Stimulated activated naive CD4-positive, alpha-beta T cell (primary cell): ENCODE data around the gene KIR2DL1.
"Not testable (repeated sequence)": the region's sequence is repeated elsewhere in the genome, so short reads cannot be mapped to it uniquely, and the experiment has no call there.

Experiments used
- DNase-seq, 6 experiments: peaks; one replicate each; lab custom pipeline; 2025; lab: John Stamatoyannopoulos, UW

The KIR2DL1 gene

DNA sequence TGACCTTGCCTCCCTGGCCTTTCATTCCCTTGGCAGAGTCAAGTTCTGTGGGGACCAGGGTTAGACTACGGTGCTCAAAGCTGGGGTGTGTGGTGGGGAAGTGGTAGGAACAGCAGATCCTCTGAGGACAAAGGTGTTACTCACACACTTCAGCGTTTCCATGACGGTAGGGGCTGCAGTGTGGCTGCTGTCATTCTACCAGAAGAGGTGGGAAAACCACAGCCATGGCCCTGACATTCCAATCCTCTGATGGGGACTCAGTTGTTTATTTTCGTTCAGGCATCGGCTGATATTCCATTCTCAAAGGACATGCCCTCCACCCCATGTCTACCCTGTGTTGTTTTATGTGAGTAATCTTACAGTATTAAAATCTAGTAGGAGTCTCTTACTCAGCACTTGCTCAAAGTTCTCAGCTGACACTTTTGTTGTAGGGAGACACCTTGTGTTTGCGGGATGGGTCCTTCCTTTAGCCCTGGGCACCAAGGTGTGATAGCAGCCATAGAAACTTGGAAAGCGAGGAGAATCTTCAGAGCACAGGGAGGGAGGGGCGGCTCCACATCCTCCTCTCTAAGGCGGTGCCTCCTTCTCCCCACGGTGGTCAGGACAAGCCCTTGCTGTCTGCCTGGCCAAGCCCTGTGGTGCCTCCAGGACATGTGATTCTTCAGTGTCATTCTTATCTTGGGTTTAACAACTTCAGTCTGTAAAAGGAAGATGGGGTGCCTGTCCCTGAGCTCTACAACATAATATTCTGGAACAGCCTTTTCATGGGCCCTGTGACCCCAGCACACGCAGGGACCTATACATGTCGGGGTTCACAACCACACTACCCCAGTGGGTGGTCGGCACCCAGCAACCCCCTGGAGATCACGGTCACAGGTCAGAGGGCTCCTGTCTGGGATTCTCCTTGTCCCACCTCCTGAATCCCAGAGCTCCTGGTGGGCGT is 1.7 kb downstream of the KIR2DL1 start:
- DNase-seq: not testable (repeated sequence)

DNA sequence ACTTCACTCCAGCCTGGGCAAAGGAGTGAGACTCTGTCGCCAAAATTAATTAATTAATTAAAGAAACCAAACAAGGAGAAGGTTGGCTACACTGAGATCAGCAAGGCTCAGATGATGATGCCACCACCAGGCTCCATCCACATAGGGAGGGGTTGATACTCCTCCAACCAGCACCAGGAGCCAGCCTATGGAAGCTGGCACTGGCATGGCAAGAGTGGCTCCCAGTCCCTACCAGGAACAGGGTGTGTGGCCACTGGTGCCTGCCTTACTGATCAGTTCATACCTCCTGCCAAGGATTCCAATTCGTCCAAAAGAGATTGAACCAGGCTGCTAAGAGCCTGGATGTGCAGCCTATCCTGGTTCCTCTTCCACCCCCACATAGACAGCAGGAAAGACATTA is 3.1 kb downstream of the KIR2DL1 start:
- DNase-seq: not testable (repeated sequence)

DNA sequence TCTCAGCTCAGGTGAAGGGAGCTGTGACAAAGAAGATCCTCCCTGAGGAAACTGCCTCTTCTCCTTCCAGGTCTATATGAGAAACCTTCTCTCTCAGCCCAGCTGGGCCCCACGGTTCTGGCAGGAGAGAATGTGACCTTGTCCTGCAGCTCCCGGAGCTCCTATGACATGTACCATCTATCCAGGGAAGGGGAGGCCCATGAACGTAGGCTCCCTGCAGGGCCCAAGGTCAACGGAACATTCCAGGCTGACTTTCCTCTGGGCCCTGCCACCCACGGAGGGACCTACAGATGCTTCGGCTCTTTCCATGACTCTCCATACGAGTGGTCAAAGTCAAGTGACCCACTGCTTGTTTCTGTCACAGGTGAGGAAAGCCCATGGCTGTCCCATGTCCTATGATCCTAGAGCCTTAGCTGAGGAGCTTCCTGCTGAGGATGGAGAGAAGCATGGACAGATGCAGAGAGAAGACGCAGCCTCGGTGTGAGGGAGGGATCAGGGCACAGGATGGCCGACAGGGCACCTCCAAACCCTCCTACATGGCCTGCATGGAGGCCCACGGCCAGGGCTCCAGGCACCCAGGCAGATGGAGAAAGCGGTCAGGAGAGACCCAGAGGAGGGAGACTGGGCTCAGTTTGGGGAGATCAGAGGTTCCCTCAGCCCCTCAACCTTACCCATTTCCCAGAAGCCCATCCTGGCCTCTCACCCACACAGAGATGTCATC is 5.7 kb downstream of the KIR2DL1 start:
- DNase-seq: not testable (repeated sequence)

DNA sequence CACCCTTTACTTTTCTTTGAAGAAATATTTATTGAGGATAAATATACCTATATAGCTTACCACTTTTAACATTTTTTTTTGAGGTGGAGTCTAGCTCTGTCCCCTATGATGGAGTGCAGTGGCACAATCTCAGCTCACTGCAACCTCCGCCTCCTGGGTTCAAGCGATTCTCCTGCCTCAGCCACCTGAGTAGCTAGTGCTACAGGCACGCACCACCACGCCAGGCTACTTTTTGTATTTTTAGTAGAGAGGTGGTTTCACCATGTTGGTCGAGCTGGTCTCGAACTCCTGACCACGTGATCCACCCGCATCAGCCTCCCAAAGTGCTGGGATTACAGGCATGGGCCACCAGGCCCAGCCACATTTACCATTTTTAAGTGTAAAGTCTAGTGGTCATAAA is 6.2 kb downstream of the KIR2DL1 start:
- DNase-seq: not testable (repeated sequence)

DNA sequence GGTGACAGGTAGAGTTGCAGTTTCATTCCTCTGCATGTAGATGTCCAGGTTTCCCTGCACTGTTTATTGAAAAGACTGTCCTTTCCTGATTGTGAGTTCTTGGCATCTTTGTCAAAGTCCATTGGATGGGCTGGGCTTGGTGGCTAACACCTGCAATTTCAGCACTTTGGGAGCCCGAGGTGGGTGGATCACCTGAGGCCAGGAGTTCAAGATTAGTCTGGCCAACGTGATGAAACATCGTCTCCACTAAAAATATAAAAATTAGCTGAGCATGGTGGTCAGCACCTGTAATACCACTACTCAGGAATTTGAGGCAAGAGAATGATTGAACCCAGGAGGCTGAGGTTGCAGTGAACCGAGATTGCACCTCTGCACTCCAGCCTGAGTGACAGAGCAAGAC is 8.3 kb downstream of the KIR2DL1 start:
- DNase-seq: not testable (repeated sequence)

DNA sequence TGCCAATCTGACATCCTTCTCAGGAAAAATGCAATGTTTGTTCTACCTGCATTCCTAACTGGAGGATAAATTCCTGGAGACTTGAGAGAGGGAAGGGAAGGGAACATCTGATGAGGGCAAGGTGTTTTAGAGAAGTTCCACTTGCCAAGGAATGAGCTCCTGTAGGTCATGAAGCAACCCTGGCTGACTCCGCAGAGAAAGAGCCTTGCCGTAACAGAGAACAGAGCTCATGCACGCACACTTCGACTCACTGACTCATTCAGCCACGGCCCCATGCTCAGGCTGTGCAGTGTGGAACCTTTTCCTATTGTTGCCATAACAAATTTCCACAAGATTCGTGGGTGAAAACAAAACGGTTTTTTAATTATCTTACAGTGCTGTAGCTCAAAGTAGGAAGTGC is 9.3 kb downstream of the KIR2DL1 start:
- DNase-seq: not testable (repeated sequence)

DNA sequence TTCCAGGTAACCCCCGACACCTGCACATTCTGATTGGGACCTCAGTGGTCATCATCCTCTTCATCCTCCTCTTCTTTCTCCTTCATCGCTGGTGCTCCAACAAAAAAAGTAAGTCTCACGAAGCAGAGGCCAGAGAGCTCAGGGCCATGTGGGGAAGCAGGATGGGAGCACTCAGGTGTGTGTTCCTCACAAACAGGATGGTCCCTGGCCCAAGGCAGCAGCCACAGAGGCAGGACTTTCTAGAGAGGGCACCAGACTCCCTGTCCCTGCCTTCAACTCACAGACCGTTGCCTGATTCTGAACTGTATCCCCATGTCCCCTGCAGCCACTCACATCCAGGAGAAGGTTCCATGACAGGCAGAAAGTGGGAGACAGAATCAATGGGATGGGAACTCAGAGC is 13.3 kb downstream of the KIR2DL1 start:
- not testable (repeated sequence) for DNase-seq

DNA sequence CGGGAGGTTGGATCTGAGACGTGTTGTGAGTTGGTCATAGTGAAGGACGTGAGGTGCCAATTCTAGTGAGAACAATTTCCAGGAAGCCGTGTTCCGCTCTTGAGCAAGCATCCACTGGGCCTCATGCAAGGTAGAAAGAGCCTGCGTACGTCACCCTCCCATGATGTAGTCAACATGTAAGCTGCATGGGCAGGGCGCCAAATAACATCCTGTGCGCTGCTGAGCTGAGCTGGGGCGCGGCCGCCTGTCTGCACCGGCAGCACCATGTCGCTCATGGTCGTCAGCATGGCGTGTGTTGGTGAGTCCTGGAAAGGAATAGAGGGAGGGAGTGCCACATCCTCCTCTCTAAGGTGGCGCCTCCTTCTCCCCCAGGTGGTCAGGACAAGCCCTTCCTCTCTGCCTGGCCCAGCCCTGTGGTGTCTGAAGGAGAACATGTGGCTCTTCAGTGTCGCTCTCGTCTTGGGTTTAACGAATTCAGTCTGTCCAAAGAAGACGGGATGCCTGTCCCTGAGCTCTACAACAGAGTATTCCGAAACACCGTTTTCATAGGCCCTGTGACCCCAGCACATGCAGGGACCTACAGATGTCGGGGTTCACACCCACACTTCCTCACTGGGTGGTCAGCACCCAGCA is 16.6 kb downstream of the KIR2DL1 start:
- DNase-seq: not testable (repeated sequence)

DNA sequence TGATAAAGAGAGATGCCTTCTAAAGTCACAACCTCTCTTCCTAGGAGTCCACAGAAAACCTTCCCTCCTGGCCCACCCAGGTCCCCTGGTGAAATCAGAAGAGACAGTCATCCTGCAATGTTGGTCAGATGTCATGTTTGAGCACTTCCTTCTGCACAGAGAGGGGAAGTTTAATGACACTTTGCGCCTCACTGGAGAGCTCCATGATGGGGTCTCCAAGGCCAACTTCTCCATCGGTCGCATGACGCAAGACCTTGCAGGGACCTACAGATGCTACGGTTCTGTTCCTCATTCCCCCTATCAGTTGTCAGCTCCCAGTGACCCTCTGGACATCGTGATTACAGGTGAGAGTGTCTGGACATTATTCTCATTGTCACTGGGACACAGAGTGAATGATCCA is 18.6 kb downstream of the KIR2DL1 start:
- DNase-seq: not testable (repeated sequence)

DNA sequence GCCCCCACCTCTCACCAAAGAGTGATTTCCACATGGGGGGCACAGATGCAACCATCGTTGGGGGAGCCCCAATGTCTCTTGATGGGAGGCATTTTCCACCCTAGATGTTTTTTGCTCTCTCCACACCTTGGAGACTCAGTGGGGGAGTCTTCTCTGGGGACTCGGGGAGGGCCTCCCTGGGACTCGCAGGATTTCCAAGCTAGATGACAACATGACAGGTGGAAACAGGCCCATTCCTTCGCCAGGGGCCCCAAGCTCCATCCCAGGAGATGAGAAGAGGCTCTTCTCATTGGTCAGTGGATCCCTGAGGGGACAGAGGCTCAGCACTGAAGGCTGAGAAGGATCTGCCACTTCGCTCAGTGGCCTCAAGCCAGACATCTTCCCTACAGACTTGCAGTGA is 21.1 kb downstream of the KIR2DL1 start:
- no peak for DNase-seq

DNA sequence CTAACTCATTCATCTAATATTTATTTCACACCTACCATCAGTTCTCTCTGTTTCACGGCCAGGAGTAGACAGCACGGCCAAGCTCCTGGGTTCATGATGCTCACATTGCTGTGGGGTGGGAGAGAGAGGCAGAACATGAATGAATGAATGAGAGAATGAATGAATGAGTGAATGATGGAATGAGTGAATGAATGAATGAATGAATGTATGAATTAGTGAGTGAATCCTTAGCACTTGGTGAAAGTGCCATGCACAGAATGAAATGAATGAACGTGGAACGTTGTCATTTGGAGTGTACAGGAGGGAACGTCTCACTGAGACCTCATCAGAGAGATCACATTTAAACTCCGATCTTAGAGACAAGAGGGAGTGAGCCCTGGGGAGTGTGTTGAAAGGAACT is 21.9 kb downstream of the KIR2DL1 start:
- DNase-seq: no peak

DNA sequence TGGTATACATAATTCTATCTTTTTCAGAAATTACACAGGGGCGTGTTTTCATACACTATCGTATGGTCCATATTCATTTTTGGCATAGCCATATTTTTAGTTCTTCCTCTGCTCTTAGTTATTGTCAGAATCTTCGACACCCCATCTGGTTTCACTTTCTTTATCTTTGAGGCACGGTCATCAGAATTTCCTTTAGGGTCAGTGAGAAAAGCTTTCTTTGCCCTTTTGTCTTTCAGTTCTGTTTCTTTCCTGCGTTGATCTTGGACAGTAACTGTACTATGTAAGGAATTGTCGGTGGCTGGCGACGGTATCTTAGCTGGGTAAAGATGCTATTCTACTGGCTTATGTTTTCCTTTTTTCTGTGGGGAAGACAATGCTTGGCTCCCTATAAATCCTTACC is 23.2 kb downstream of the KIR2DL1 start:
- no peak for DNase-seq

DNA sequence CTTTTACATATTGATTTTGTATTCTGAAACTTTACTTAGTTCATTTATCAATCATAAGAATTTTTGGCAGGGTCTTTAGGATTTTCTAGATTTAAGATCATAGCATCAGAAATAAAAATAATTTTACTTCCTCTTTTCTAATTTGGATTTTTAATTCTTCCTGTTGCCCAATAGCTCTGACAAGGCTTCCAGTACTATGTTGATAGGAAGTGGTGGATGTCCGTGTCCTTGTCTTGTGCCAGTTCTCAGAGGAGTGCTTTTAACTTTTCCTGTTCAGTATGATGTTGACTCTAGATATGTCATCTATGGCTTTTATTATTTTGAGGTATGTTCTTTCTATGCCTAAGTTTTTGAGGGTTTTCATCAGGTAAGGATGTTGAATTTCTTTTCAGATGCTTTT is 26.2 kb downstream of the KIR2DL1 start:
- no peak for DNase-seq

DNA sequence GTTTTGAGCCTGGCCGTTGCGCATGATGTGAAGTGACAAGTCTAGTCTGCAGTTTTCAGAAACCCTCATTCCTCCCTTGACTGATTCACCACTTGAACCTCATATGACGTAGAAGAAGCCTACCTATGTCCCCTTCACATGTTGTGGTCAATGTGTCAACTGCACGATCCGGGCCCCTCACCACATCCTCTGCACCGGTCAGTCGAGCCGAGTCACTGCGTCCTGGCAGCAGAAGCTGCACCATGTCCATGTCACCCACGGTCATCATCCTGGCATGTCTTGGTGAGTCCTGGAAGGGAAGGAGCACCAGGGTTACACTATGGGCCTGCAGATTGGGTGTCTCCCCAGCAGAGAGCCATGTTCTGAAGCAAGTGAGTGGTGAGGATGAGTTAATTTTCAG is 33.8 kb downstream of the KIR2DL1 start, which contains the start of gene KIR2DL4:
KIR2DL4 (plus strand) TSS at position 201 of the 400 bp plus-strand sequence; CDS start at position 243, 42 bp downstream.
- DNase-seq: no peak

DNA sequence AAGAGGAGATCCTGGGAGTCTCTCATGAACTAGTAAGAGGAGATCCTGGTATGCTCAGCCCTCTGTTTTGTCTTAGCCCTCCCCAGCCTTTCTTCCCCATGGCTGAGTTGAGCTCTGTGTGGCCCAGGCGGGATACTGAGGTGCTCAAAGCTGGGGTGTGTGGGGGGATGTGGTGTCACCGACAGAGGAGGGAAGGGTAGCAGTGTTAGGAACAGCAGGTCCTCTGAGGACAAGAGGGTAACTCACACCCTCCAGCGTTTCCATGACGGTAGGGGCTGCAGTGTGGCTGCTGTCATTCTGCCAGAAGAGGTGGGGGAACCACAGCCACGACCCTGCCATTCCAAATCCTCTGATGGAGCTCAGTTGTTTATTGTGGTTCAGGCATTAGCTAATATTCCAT is 34.5 kb downstream of the KIR2DL1 start:
- no peak for DNase-seq

DNA sequence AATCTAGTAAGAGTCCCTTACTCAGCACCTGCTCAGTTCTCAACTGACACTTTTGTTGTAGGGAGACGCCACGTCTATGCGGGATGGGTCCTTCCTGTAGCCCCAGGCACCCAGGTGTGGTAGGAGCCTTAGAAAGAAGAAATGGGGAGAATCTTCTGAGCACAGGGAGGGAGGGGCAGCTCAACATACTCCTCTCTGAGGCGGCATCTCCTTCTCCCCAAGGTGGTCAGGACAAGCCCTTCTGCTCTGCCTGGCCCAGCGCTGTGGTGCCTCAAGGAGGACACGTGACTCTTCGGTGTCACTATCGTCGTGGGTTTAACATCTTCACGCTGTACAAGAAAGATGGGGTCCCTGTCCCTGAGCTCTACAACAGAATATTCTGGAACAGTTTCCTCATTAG is 35.0 kb downstream of the KIR2DL1 start:
- no peak for DNase-seq

DNA sequence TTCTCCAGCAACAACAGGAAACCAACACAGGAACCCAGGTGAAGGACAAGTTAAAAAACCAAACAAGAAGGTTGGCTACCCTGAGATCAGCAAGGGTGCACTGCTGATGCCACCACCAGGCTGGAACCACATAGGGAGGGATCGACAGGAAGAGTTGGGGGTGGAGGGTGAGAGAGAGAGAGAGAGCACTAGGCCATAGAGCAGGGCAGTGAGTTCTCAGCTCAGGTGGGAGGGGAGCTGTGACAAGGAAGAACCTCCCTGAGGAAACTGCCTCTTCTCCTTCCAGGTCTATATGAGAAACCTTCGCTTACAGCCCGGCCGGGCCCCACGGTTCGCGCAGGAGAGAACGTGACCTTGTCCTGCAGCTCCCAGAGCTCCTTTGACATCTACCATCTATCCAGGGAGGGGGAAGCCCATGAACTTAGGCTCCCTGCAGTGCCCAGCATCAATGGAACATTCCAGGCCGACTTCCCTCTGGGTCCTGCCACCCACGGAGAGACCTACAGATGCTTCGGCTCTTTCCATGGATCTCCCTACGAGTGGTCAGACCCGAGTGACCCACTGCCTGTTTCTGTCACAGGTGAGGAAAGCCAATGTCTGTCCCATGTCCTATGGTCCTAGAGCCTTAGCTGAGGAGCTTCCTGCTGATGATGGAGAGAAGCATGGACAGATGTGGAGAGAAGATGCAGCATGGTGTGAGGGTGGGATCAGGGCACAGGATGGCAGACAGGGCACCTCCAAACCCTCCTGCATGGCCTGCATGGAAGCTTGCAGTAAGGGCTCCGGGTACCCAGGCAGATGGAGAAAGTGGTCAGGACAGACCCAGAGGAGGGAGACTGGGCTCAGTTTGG is 36.3 kb downstream of the KIR2DL1 start:
- DNase-seq: no peak

DNA sequence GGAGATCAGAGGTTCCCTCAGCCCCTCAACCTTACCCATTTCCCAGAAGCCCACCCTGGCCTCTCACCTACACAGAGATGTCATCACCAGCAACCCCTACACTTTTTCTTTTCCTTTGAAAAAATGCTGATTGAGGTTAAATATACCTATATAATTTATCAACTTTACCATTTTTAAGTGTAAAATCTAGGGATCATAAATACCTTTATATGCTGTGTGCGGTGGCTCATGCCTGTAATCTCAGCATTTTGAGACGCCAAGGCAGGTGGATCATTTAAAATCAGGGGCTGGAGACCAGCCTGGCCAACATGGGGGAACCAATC is 36.9 kb downstream of the KIR2DL1 start:
- no peak for DNase-seq

DNA sequence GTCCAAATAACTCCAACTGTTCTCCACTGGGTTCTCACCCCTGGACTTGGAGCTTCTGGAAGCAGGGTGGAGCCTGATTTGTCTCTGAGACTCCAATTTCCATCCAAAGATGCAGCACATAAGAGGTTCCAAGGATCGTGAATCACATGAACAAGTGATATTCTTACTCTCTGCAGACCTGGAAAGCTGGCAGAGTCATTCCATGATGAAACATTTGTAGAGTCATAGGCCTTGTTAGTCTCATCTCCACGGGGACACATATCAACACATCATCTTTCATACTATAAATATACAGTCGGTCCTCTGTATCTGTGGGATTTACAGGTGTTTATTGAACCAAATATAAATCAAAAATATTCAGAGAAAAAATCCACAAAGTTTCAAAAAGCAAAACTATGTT is 45.0 kb downstream of the KIR2DL1 start:
- DNase-seq: not testable (repeated sequence)

DNA sequence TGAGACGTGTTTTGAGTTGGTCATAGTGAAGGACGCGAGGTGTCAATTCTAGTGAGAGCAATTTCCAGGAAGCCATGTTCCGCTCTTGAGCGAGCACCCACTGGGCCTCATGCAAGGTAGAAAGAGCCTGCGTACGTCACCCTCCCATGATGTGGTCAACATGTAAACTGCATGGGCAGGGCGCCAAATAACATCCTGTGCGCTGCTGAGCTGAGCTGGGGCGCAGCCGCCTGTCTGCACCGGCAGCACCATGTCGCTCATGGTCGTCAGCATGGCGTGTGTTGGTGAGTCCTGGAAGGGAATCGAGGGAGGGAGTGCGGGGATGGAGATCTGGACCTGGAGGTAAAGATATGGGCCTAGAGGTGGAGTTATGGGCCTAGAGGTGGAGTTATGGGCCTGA is 46.7 kb downstream of the KIR2DL1 start, which contains the start of gene KIR3DL1:
KIR3DL1 (plus strand) TSS at position 218 of the 400 bp plus-strand sequence.
- DNase-seq: not testable (repeated sequence)

DNA sequence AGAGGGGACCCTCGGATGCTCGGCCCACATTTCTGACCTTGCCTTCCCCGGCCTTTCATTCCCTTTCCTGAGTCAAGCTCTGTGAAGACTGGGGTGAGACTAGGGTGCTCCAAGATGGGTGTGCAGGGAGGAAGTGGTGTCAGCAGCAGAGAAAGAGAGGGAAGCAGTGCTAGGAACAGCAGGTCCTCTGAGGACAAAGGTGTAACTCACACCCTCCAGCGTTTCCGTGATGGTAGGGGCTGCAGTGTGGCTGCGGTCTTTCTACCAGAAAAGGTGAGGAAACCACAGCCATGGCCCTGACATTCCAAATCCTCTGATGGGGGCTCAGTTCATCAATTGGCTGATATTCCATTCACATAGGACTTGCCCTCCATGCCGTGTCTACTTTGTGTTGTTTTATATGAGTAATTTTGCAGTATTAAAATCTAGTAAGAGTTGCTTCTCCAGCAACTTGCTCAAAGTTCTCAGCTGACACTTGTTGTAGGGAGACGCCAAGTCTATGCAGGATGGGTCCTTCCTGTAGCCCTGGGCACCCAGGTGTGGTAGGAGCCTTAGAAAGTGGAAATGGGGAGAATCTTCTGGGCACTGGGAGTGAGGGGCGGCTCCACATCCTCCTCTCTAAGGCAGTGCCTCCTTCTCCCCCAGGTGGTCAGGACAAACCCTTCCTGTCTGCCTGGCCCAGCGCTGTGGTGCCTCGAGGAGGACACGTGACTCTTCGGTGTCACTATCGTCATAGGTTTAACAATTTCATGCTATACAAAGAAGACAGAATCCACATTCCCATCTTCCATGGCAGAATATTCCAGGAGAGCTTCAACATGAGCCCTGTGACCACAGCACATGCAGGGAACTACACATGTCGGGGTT is 48.3 kb downstream of the KIR2DL1 start:
- no peak for DNase-seq
